ENCODE data around the gene ZNF670. TPM values are rescaled to one million over a fixed set of nuclear protein-coding genes. Genes with fewer than 3 reads are reported as not detected.
A peak's percentile ranks its signal among the peaks of the same experiment; 100 is the strongest.

ZNF670 gene
- total and polyA plus RNA-seq, 9 of the 15 experiments (the other 6 are each of a cell fraction or from before 2014, with no cell fraction given), result 7.1 to 23.4 (median 11.8) TPM

- TF ChIP-seq REST (IDR thresholded peaks at IDR 0.05; ENCODE audit: borderline replicate concordance) (0 out of 2 replicates have a peak, but pooled peaks have one; percentile 7), REST (CRISPR knock-in tag; IDR thresholded peaks at IDR 0.05; ENCODE audit: low read depth) (no peak), ZNF431 (CRISPR knock-in tag; IDR thresholded peaks at IDR 0.05) (0 out of 2 replicates have a peak, but pooled peaks have one; percentile 22), CLOCK (CRISPR knock-in tag; IDR thresholded peaks at IDR 0.05; ENCODE audit: borderline replicate concordance) (no peak), ZBTB33 (CRISPR knock-in tag; IDR thresholded peaks at IDR 0.05) (peak; percentile 96), POLR2H (tag; IDR thresholded peaks at IDR 0.05; ENCODE audit: low read depth) (no peak), ZNF140 (CRISPR knock-in tag; IDR thresholded peaks at IDR 0.05) (no peak), ETV1 (tag; conservative IDR thresholded peaks at IDR 0.05; ENCODE audit: low read depth) (peak; percentile 91), ZEB2 (IDR thresholded peaks at IDR 0.05) (0 out of 2 replicates have a peak, but pooled peaks have one; percentile 28), NRF1 (conservative IDR thresholded peaks at IDR 0.05 in 1 of 2, IDR thresholded peaks at IDR 0.05 in 1 of 2) (peak; percentile 68 to 72), ZNF512 (tag; IDR thresholded peaks at IDR 0.05) (no peak)
Measured at GRCh38 chr1:247111700-247112478, 33.3 kb upstream of the ZNF670 start (continued).

Data from K562 (cell line).